IMR-90 (cell line): Measurements from ENCODE around the gene DNAJB2. TPM values are rescaled to one million over a fixed set of nuclear protein-coding genes. Genes with fewer than 3 reads are reported as not detected.

Source experiments
- ATAC-seq: fragments of 200-7000 bp; cut with Tn5 transposase; 2 replicates; pipeline ENCODE4 v1.9.1; 2020; ENCODE audit warnings: low read depth, mild to moderate bottlenecking, moderate library complexity
- BruUV-seq: library from RNA; stranded (reverse); fragments of 400-500 nt; replicated peaks from 2 replicates; lab custom pipeline; 2021; lab: Mats Ljungman, UMichigan
- CTCF ChIA-PET: fragments of 300-600 bp; formaldehyde crosslinking; extraction: SDS; loops from one replicate; lab custom pipeline; 2021; ENCODE audit warnings: antibody characterized with exemption; lab: Yijun Ruan, JAX
- POLR2A ChIA-PET: fragments of 300-600 bp; sonication (Branson Sonifier 250); formaldehyde crosslinking; loops from one replicate; lab custom pipeline; 2022; ENCODE audit warnings: antibody characterized with exemption; ENCODE audit not compliant: unreplicated experiment; lab: Charles Lee
- DNase-seq: peaks from one replicate; pipeline ENCODE4 v3.0.0; 2013
- H2AFZ ChIP-seq: replicated peaks from 2 replicates; pipeline ENCODE3; 2013; ENCODE audit warnings: low read length, mild to moderate bottlenecking; ENCODE audit not compliant: poor library complexity
- H2AK5ac ChIP-seq: 2 replicates; pipeline ENCODE4 v1.6.1; 2013; ENCODE audit warnings: low read depth, low read length, inconsistent platforms
- H2AK9ac ChIP-seq: replicated peaks from 2 replicates; pipeline ENCODE3; 2013; ENCODE audit warnings: mild to moderate bottlenecking, low read depth, low read length, moderate library complexity; ENCODE audit not compliant: poor library complexity
- H2BK120ac ChIP-seq: 2 replicates; pipeline ENCODE4 v1.6.1; 2013; ENCODE audit warnings: low read depth, low read length, inconsistent platforms
- H2BK15ac ChIP-seq: 3 replicates; pipeline ENCODE4 v1.6.1; 2013; ENCODE audit warnings: low read depth, low read length, inconsistent platforms
- H2BK20ac ChIP-seq: 2 replicates; pipeline ENCODE4 v1.6.1; 2013; ENCODE audit warnings: low read depth, mild to moderate bottlenecking, inconsistent platforms, low read length, moderate library complexity
- H2BK5ac ChIP-seq: 2 replicates; pipeline ENCODE4 v1.6.1; 2013; ENCODE audit warnings: mild to moderate bottlenecking, low read depth, low read length, inconsistent platforms; ENCODE audit not compliant: poor library complexity, severe bottlenecking
- H3K14ac ChIP-seq: replicated peaks from 2 replicates; pipeline ENCODE4 v1.6.1; 2013; ENCODE audit warnings: low read depth, low read length, inconsistent platforms
- H3K18ac ChIP-seq: 2 replicates; pipeline ENCODE4 v1.6.1; 2013; ENCODE audit warnings: low read depth, low read length, control low read depth
- H3K23ac ChIP-seq: 2 replicates; pipeline ENCODE4 v1.6.1; 2013; ENCODE audit warnings: low read depth, low read length, inconsistent platforms
- H3K27ac ChIP-seq: 2 replicates; pipeline ENCODE4 v1.5.1; 2013; ENCODE audit warnings: mild to moderate bottlenecking, control low read depth, low read length; ENCODE audit not compliant: insufficient read depth
- H3K27me3 ChIP-seq: 2 replicates; pipeline ENCODE4 v1.6.1; 2013; ENCODE audit warnings: low read length; ENCODE audit not compliant: control insufficient read depth, insufficient read depth
- H3K36me3 ChIP-seq: 2 replicates; pipeline ENCODE4 v1.6.1; 2013; ENCODE audit warnings: low read length, mixed read lengths; ENCODE audit not compliant: control insufficient read depth, insufficient read depth
- H3K4ac ChIP-seq: 2 replicates; pipeline ENCODE4 v1.6.1; 2013; ENCODE audit warnings: low read depth, low read length, inconsistent platforms
- H3K4me1 ChIP-seq: 2 replicates; pipeline ENCODE4 v1.6.1; 2013; ENCODE audit warnings: low read length, mixed read lengths; ENCODE audit not compliant: control insufficient read depth, insufficient read depth
- H3K4me2 ChIP-seq: 2 replicates; pipeline ENCODE4 v1.6.1; 2013; ENCODE audit warnings: low read depth, mild to moderate bottlenecking, control low read depth, low read length, moderate library complexity
- H3K4me3 ChIP-seq: 2 replicates; pipeline ENCODE4 v1.5.1; 2013; ENCODE audit warnings: low read depth, mild to moderate bottlenecking, control low read depth, low read length, moderate library complexity; ENCODE audit not compliant: insufficient read depth
- H3K56ac ChIP-seq: 2 replicates; pipeline ENCODE4 v1.6.1; 2013; ENCODE audit warnings: low read length, inconsistent platforms; ENCODE audit not compliant: insufficient read depth; ENCODE audit errors: extremely low read depth
- H3K79me1 ChIP-seq, 2 experiments: 2 replicates each; pipeline ENCODE4 v1.6.1; 2013; ENCODE audit warnings: low read length in 2 of 2, inconsistent platforms in 1 of 2, low read depth in 1 of 2
- H3K9ac ChIP-seq: 2 replicates; pipeline ENCODE4 v1.6.1; 2013; ENCODE audit warnings: low read depth, low read length, control low read depth
- H3K9me1 ChIP-seq: 2 replicates; pipeline ENCODE4 v1.6.1; 2013; ENCODE audit warnings: low read length, inconsistent platforms; ENCODE audit not compliant: insufficient read depth
- H3K9me3 ChIP-seq: 2 replicates; pipeline ENCODE4 v1.6.1; 2013; ENCODE audit warnings: low read length; ENCODE audit not compliant: control insufficient read depth, insufficient read depth
- H4K20me1 ChIP-seq: 2 replicates; pipeline ENCODE4 v1.6.1; 2013; ENCODE audit warnings: low read length, inconsistent platforms; ENCODE audit not compliant: insufficient read depth
- H4K5ac ChIP-seq: 2 replicates; pipeline ENCODE4 v1.6.1; 2013; ENCODE audit warnings: mild to moderate bottlenecking, low read depth, low read length, control low read depth
- H4K8ac ChIP-seq, 2 experiments: 2 replicates each; pipeline ENCODE4 v1.6.1; 2013; ENCODE audit warnings: low read depth in 2 of 2, low read length in 2 of 2, control low read depth in 1 of 2, inconsistent platforms in 1 of 2
- H4K91ac ChIP-seq: 2 replicates; pipeline ENCODE4 v1.6.1; 2013; ENCODE audit warnings: low read depth, low read length, inconsistent platforms; ENCODE audit not compliant: insufficient read depth
- BHLHE40 ChIP-seq: fragments of 150-350 bp; IDR thresholded peaks from 2 replicates; pipeline ENCODE4 v1.6.1; 2016; ENCODE audit warnings: mild to moderate bottlenecking, low read depth, low read length
- CEBPB ChIP-seq: IDR thresholded peaks from 2 replicates; pipeline ENCODE4 v1.6.1; 2012; ENCODE audit warnings: low read depth, low read length, improper control_type of control experiment
- CHD1 ChIP-seq: IDR thresholded peaks from 2 replicates; pipeline ENCODE4 v1.6.1; 2012; ENCODE audit warnings: low read depth, low read length, improper control_type of control experiment
- MAZ ChIP-seq: IDR thresholded peaks from 2 replicates; pipeline ENCODE4 v1.6.1; 2012; ENCODE audit warnings: low read depth, mild to moderate bottlenecking, low read length, improper control_type of control experiment, moderate library complexity, borderline replicate concordance
- NFE2L2 ChIP-seq: fragments of 150-350 bp; IDR thresholded peaks from 2 replicates; pipeline ENCODE4 v1.6.1; 2016; ENCODE audit warnings: low read depth, mild to moderate bottlenecking, low read length
- POLR2A ChIP-seq: IDR thresholded peaks from 2 replicates; pipeline ENCODE4 v1.6.1; 2012; ENCODE audit warnings: mild to moderate bottlenecking, low read depth, low read length
- RAD21 ChIP-seq: IDR thresholded peaks from 2 replicates; pipeline ENCODE4 v1.6.1; 2012; ENCODE audit warnings: low read length, improper control_type of control experiment
- RCOR1 ChIP-seq: IDR thresholded peaks from 2 replicates; pipeline ENCODE4 v1.6.1; 2012; ENCODE audit warnings: mild to moderate bottlenecking, low read length, improper control_type of control experiment; ENCODE audit not compliant: insufficient replicate concordance
- RFX5 ChIP-seq: IDR thresholded peaks from 2 replicates; pipeline ENCODE4 v1.8.0; 2012; ENCODE audit warnings: low read depth, mild to moderate bottlenecking, low read length, moderate library complexity
- WGBS, 2 experiments: methylation state at CpG; one replicate each; pipeline versions ENCODE4 v1.1.5 to v1.1.7; 2013; ENCODE audit warnings: missing lambda C conversion rate in 2 of 2; ENCODE audit not compliant: insufficient read length in 1 of 2; ENCODE audit errors: extremely low coverage in 2 of 2; 5-methylcytosine and 5-hydroxymethylcytosine counted together
- dilution Hi-C: fragments of 300-500 bp; cut with HindIII; formaldehyde crosslinking; loops from one replicate; pipeline ENCODE4 v1.14.3; 2018; ENCODE audit warnings: low sequenced_read_pairs; ENCODE audit not compliant: unreplicated experiment
- in situ Hi-C: fragments of 300-500 bp; cut with MboI; formaldehyde crosslinking; loops from 3 replicates; pipeline ENCODE4 v1.14.3; 2019; ENCODE audit warnings: low sequenced_read_pairs, inconsistent platforms, mixed read lengths
- intact Hi-C: fragments of 100-400 bp; cut with micrococcal nuclease; formaldehyde crosslinking; loops from 2 replicates; pipeline ENCODE4 v1.10.0; 2022
- polyA plus RNA-seq, 3 experiments: library from polyadenylated mRNA; depleted of rRNA; stranded (reverse); fragments of >200 nt; gene quantifications; 2 replicates each; pipeline ENCODE4 v1.2.3, GENCODE V29; 2012; ENCODE audit warnings: low replicate concordance in 1 of 3
- total RNA-seq: library from RNA; depleted of rRNA; stranded (reverse); fragments of >200 nt; gene quantifications from 2 replicates; pipeline ENCODE4 v1.2.3, GENCODE V29; 2012
- TF ChIP-seq, protein P1 (sequence below): fragments of 150-350 bp; IDR thresholded peaks from 2 replicates; pipeline ENCODE4 v1.6.1; 2016; ENCODE audit warnings: low read depth, mild to moderate bottlenecking, low read length, moderate library complexity, borderline replicate concordance
- TF ChIP-seq, protein P2 (sequence below): conservative IDR thresholded peaks from 2 replicates; pipeline ENCODE4 v1.5.1; 2012; ENCODE audit warnings: mild to moderate bottlenecking, low read depth, low read length, improper control_type of control experiment

The DNAJB2 gene
- total and polyA plus RNA-seq, 2 of the 4 experiments (the other 2 are of a cell fraction): 30.6 to 45.8 TPM

DNA sequence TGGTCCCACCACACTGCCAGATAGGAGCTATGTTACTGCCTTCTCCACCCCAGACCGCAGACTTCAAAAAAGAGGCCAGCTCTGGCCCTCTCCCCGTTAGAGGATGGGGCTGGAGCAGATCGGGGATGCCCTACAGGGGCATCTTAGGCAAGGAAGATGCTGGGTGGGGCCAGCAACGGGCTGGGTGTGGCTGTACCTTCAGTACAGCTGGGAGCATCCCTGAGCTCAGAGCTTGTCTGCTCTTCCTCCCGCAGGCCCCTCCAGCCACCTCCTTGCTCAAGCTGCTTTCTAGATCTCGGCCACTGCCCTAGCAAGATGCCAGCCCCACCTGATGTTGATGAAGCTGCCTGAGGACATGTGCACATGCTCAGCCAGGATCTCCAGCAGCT lies 20.2 kb downstream of the DNAJB2 start:
- in situ Hi-C loops (loop anchor here (5.0 kb wide), 1 partner anchor 127 kb away; the partner anchor contains the start of gene SLC23A3), dilution Hi-C loops (no loop called here)
- no peak for TF ChIP-seq RCOR1
- no peak for TF ChIP-seq POLR2A
- TF ChIP-seq RAD21: no peak
- TF ChIP-seq CHD1: no peak
- TF ChIP-seq NFE2L2: no peak
- no peak for TF ChIP-seq MAZ
- TF ChIP-seq, protein P1, sequence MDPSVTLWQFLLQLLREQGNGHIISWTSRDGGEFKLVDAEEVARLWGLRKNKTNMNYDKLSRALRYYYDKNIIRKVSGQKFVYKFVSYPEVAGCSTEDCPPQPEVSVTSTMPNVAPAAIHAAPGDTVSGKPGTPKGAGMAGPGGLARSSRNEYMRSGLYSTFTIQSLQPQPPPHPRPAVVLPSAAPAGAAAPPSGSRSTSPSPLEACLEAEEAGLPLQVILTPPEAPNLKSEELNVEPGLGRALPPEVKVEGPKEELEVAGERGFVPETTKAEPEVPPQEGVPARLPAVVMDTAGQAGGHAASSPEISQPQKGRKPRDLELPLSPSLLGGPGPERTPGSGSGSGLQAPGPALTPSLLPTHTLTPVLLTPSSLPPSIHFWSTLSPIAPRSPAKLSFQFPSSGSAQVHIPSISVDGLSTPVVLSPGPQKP: no peak
- TF ChIP-seq CEBPB: no peak
- TF ChIP-seq RFX5: no peak
- TF ChIP-seq, protein P2, sequence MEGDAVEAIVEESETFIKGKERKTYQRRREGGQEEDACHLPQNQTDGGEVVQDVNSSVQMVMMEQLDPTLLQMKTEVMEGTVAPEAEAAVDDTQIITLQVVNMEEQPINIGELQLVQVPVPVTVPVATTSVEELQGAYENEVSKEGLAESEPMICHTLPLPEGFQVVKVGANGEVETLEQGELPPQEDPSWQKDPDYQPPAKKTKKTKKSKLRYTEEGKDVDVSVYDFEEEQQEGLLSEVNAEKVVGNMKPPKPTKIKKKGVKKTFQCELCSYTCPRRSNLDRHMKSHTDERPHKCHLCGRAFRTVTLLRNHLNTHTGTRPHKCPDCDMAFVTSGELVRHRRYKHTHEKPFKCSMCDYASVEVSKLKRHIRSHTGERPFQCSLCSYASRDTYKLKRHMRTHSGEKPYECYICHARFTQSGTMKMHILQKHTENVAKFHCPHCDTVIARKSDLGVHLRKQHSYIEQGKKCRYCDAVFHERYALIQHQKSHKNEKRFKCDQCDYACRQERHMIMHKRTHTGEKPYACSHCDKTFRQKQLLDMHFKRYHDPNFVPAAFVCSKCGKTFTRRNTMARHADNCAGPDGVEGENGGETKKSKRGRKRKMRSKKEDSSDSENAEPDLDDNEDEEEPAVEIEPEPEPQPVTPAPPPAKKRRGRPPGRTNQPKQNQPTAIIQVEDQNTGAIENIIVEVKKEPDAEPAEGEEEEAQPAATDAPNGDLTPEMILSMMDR: no peak
- no peak for TF ChIP-seq BHLHE40

More for the DNA sequence above, 20.2 kb downstream of the DNAJB2 start:
- ATAC-seq (no peak), DNase-seq (no peak)
- peak overlapping the region; percentile 89 for H2AFZ ChIP-seq
- H4K91ac ChIP-seq: peak overlapping the region; percentile 44; the same call in 1 of the 2 replicates
- WGBS, 2 experiments: no CpG with 5 or more reads among the region's 6 CpGs
- no peak overlapping the region for H3K27ac ChIP-seq
- no peak overlapping the region for H2BK20ac ChIP-seq
- no peak overlapping the region for H4K5ac ChIP-seq
- H2BK15ac ChIP-seq: no peak overlapping the region
- H3K9me1 ChIP-seq: no peaks in the 10 kb centered on the region
- ChIA-PET CTCF (interaction anchor here (0.6 to 1.4 kb wide), 3 partner anchors 12 to 36 kb away, joined by 3 read pairs; no protein-coding TSS in a partner anchor), POLR2A (no interaction called here)
- H3K23ac ChIP-seq: no peak overlapping the region
- H2BK5ac ChIP-seq: no peak overlapping the region
- no peaks in the 10 kb centered on the region for H3K9me3 ChIP-seq
- H3K36me3 ChIP-seq: peaks cover 4% of the 10 kb centered on the region
- peak overlapping the region; percentile 67 for H2AK9ac ChIP-seq
- H2AK5ac ChIP-seq: no peak overlapping the region
- H3K9ac ChIP-seq: no peak overlapping the region
- H3K27me3 ChIP-seq: no peaks in the 10 kb centered on the region
- no peaks in the 10 kb centered on the region for H4K20me1 ChIP-seq
- intact Hi-C loops: loop anchor here (5.0 kb wide), 2 partner anchors 233 to 242 kb away; no protein-coding TSS in a partner anchor
- no peak overlapping the region for H3K4ac ChIP-seq
- no peak overlapping the region for H3K4me3 ChIP-seq
- H3K18ac ChIP-seq: no peak overlapping the region
- H4K8ac ChIP-seq: no peak overlapping the region; a peak in 1 of 4 replicates
- no TSS peak for BruUV-seq
- no peak overlapping the region for H3K14ac ChIP-seq
- H3K4me2 ChIP-seq: no peak overlapping the region
- peaks cover 5% of the 10 kb centered on the region; the same call in 1 of the 2 replicates for H3K4me1 ChIP-seq
- H2BK120ac ChIP-seq: no peak overlapping the region
- no peak overlapping the region for H3K56ac ChIP-seq
- H3K79me1 ChIP-seq: no peaks in the 10 kb centered on the region
